C4-2B (cell line): ENCODE results near the gene SSRP1.

Source experiments
- H3K27ac ChIP-seq: fragments of 450-650 bp; 2 replicates; pipeline ENCODE4 v1.5.1; 2017
- CTCF ChIP-seq: fragments of 450-650 bp; conservative IDR thresholded peaks from 2 replicates; pipeline ENCODE4 v1.5.1; 2017; ENCODE audit warnings: mild to moderate bottlenecking
- ZFX ChIP-seq: fragments of 450-650 bp; IDR thresholded peaks from 2 replicates; pipeline ENCODE4 v1.6.1; 2017

SSRP1 gene

GRCh38 chr11:57276971-57277675 lies 58.6 kb downstream of the SSRP1 start:
- peak overlapping the region; percentile 78; the same call in 1 of the 2 replicates for H3K27ac ChIP-seq
- no peak for TF ChIP-seq CTCF
- no peak for TF ChIP-seq ZFX

- no peak overlapping the region for H3K27ac ChIP-seq
- no peak for TF ChIP-seq ZFX
- TF ChIP-seq CTCF: no peak
These were observed 59.3 kb downstream of the SSRP1 start for GRCh38 chr11:57276169-57276970.
